Activated T-cell treated with anti-CD3 and anti-CD28 coated beads, Interleukin-2, amount 50 U/mL, for 72 hours (primary cell): Measurements from ENCODE around the gene CACNA1D. TPM values are rescaled to one million over a fixed set of nuclear protein-coding genes. Genes with fewer than 3 reads are reported as not detected.
"Not testable (repeated sequence)": the region's sequence is repeated elsewhere in the genome, so short reads cannot be mapped to it uniquely, and the experiment has no call there.

Experiments used
- ATAC-seq, 2 donors: fragments of 150-1000 bp; cut with Tn5 transposase; replicated peaks in 1 of 2; 2 replicates each; pipeline ENCODE4 v1.10.0; 2021; ENCODE audit warnings: moderate library complexity in 2 of 2, mild to moderate bottlenecking in 1 of 2
- DNase-seq, 2 donors: peaks; one replicate each; pipeline ENCODE4 v3.0.0; 2021 to 2022; ENCODE audit warnings: mixed read lengths in 1 of 2
- H3K27ac Mint-ChIP-seq: one replicate; pipeline ENCODE4 v1.8.0; 2022; ENCODE audit warnings: mild to moderate bottlenecking, moderate library complexity, mixed read lengths
- H3K27me3 Mint-ChIP-seq: one replicate; pipeline ENCODE4 v1.8.0; 2022; ENCODE audit warnings: low read depth, mixed read lengths
- H3K36me3 Mint-ChIP-seq, 2 donors: one replicate each; pipeline ENCODE4 v1.8.0; 2022; ENCODE audit warnings: mixed read lengths in 2 of 2, mild to moderate bottlenecking in 1 of 2; ENCODE audit not compliant: insufficient read depth in 2 of 2
- H3K4me1 Mint-ChIP-seq: one replicate; pipeline ENCODE4 v1.8.0; 2022; ENCODE audit warnings: low read depth, mixed read lengths
- H3K4me3 Mint-ChIP-seq, 2 donors: one replicate each; pipeline ENCODE4 v1.8.0; 2022; ENCODE audit warnings: mild to moderate bottlenecking in 2 of 2, mixed read lengths in 2 of 2, moderate library complexity in 2 of 2
- H3K9me3 Mint-ChIP-seq, 2 donors: one replicate each; pipeline ENCODE4 v1.8.0; 2022; ENCODE audit warnings: mixed read lengths in 2 of 2
- total RNA-seq, 2 donors: library from RNA; stranded (reverse); gene quantifications; one replicate each; pipeline ENCODE4 v1.2.3, GENCODE V29; 2022

Gene CACNA1D
- 1 to 10 TPM in 1 of 2 donors, under 1 TPM in 1; 0.82 to 1.9 TPM for total RNA-seq

GRCh38 chr3:53493963-53494791 is at the start of gene CACNA1D:
CACNA1D (plus strand) TSS chr3:53494611; CDS start chr3:53495167, 556 bp downstream.
- Mint-ChIP-seq H3K9me3 (no peaks in the 10 kb centered on the region), H3K4me1 (no peaks in the 10 kb centered on the region)

GRCh38 chr3:53457068-53457467 is 37.3 kb upstream of the CACNA1D start:
- H3K27ac Mint-ChIP-seq, result no peak overlapping the region
- H3K4me1 Mint-ChIP-seq, result no peaks in the 10 kb centered on the region
- DNase-seq, result no peak
- H3K4me3 Mint-ChIP-seq, result no peak overlapping the region
- H3K9me3 Mint-ChIP-seq, result peaks cover 0 to 2% of the 10 kb centered on the region in 2 donors
- H3K27me3 Mint-ChIP-seq, result peaks cover 7% of the 10 kb centered on the region
- ATAC-seq, result no peak
- no peaks in the 10 kb centered on the region for H3K36me3 Mint-ChIP-seq

More at GRCh38 chr3:53493963-53494791, at the start of gene CACNA1D:
- Mint-ChIP-seq H3K27ac (no peak within 1 kb of the TSS), H3K27me3 (peaks cover 68% of the 10 kb centered on the region), H3K36me3 (no peaks in the 10 kb centered on the region), H3K4me3 (peak within 1 kb of the TSS; percentile 61 to 69)
- peak; percentile 33 to 44 for DNase-seq
- peak; percentile 70 to 73 for ATAC-seq

- no peak for ATAC-seq
- peaks cover 4% of the 10 kb centered on the region for H3K4me1 Mint-ChIP-seq
- no peak overlapping the region for H3K27ac Mint-ChIP-seq
- peaks cover 0 to 4% of the 10 kb centered on the region in 2 donors for H3K9me3 Mint-ChIP-seq
- no peak overlapping the region for H3K4me3 Mint-ChIP-seq
- DNase-seq, result no peak
- H3K36me3 Mint-ChIP-seq, result peaks cover 0 to 2% of the 10 kb centered on the region in 2 donors
- H3K27me3 Mint-ChIP-seq, result peaks cover 34% of the 10 kb centered on the region
Measured at GRCh38 chr3:53460326-53460725, 34.1 kb upstream of the CACNA1D start.

- no peak for ATAC-seq
- H3K27me3 Mint-ChIP-seq, result peaks cover 35% of the 10 kb centered on the region
- H3K4me1 Mint-ChIP-seq, result peaks cover 11% of the 10 kb centered on the region
- DNase-seq, result no peak
- no peak overlapping the region for H3K4me3 Mint-ChIP-seq
- H3K27ac Mint-ChIP-seq, result no peak overlapping the region
- H3K36me3 Mint-ChIP-seq, result peaks cover 0 to 2% of the 10 kb centered on the region in 2 donors
- H3K9me3 Mint-ChIP-seq, result peaks cover 0 to 4% of the 10 kb centered on the region in 2 donors
Measured at GRCh38 chr3:53464424-53464823, 30.0 kb upstream of the CACNA1D start.

- peaks cover 11% of the 10 kb centered on the region for H3K4me1 Mint-ChIP-seq
- not testable (repeated sequence) for H3K9me3 Mint-ChIP-seq, H3K4me3 Mint-ChIP-seq, ATAC-seq, H3K36me3 Mint-ChIP-seq, H3K27ac Mint-ChIP-seq, DNase-seq
- H3K27me3 Mint-ChIP-seq, result peaks cover 42% of the 10 kb centered on the region
Measured at GRCh38 chr3:53469758-53470157, 24.7 kb upstream of the CACNA1D start.

- Mint-ChIP-seq H3K4me1 (no peaks in the 10 kb centered on the region), H3K27ac (no peak overlapping the region), H3K27me3 (peaks cover 59% of the 10 kb centered on the region), H3K36me3 (peaks cover 0 to 1% of the 10 kb centered on the region in 2 donors), H3K4me3 (no peak overlapping the region), H3K9me3 (peaks cover 0 to 3% of the 10 kb centered on the region in 2 donors)
- DNase-seq, result no peak
- no peak for ATAC-seq
Measured at GRCh38 chr3:53473422-53473821, 21.0 kb upstream of the CACNA1D start.

GRCh38 chr3:53476372-53476771 is 18.0 kb upstream of the CACNA1D start:
- not testable (repeated sequence) for H3K36me3 Mint-ChIP-seq, H3K27ac Mint-ChIP-seq, ATAC-seq, H3K4me1 Mint-ChIP-seq, DNase-seq, H3K9me3 Mint-ChIP-seq, H3K4me3 Mint-ChIP-seq
- H3K27me3 Mint-ChIP-seq, result peaks cover 49% of the 10 kb centered on the region

GRCh38 chr3:53477689-53478088 is 16.7 kb upstream of the CACNA1D start:
- not testable (repeated sequence) for DNase-seq, H3K4me3 Mint-ChIP-seq, H3K27ac Mint-ChIP-seq, H3K36me3 Mint-ChIP-seq, H3K4me1 Mint-ChIP-seq, H3K9me3 Mint-ChIP-seq, ATAC-seq
- peaks cover 39% of the 10 kb centered on the region for H3K27me3 Mint-ChIP-seq

- ATAC-seq (no peak), DNase-seq (no peak)
- no peak overlapping the region for H3K27ac Mint-ChIP-seq
- peaks cover 38% of the 10 kb centered on the region for H3K27me3 Mint-ChIP-seq
- H3K4me1 Mint-ChIP-seq, result no peaks in the 10 kb centered on the region
- no peak overlapping the region for H3K4me3 Mint-ChIP-seq
- H3K36me3 Mint-ChIP-seq, result no peaks in the 10 kb centered on the region
- H3K9me3 Mint-ChIP-seq, result no peaks in the 10 kb centered on the region
Measured at GRCh38 chr3:53478166-53478830, 16.1 kb upstream of the CACNA1D start.

GRCh38 chr3:53478921-53479664 is 15.3 kb upstream of the CACNA1D start:
- H3K4me3 Mint-ChIP-seq, result no peak overlapping the region
- no peak for ATAC-seq
- H3K27me3 Mint-ChIP-seq, result peaks cover 40% of the 10 kb centered on the region

GRCh38 chr3:53482227-53482626 is 12.2 kb upstream of the CACNA1D start:
- Mint-ChIP-seq H3K4me3 (no peak overlapping the region), H3K27ac (no peak overlapping the region), H3K9me3 (no peaks in the 10 kb centered on the region), H3K27me3 (peaks cover 39% of the 10 kb centered on the region), H3K36me3 (no peaks in the 10 kb centered on the region), H3K4me1 (no peaks in the 10 kb centered on the region)
- no peak for DNase-seq
- ATAC-seq, result no peak

More at GRCh38 chr3:53478921-53479664, 15.3 kb upstream of the CACNA1D start:
- Mint-ChIP-seq H3K36me3 (no peaks in the 10 kb centered on the region), H3K9me3 (no peaks in the 10 kb centered on the region), H3K27ac (no peak overlapping the region), H3K4me1 (no peaks in the 10 kb centered on the region)
- no peak for DNase-seq

GRCh38 chr3:53483821-53484220 is 10.6 kb upstream of the CACNA1D start:
- Mint-ChIP-seq H3K27me3 (peaks cover 26% of the 10 kb centered on the region), H3K4me1 (no peaks in the 10 kb centered on the region), H3K4me3 (no peak overlapping the region), H3K27ac (no peak overlapping the region), H3K9me3 (no peaks in the 10 kb centered on the region), H3K36me3 (no peaks in the 10 kb centered on the region)
- ATAC-seq (no peak), DNase-seq (no peak)

- Mint-ChIP-seq H3K27me3 (peaks cover 26% of the 10 kb centered on the region), H3K4me3 (no peak overlapping the region), H3K36me3 (no peaks in the 10 kb centered on the region), H3K4me1 (no peaks in the 10 kb centered on the region), H3K9me3 (no peaks in the 10 kb centered on the region), H3K27ac (no peak overlapping the region)
- no peak for DNase-seq
- no peak for ATAC-seq
Measured at GRCh38 chr3:53484984-53485383, 9.4 kb upstream of the CACNA1D start.
